Tibial artery (tissue), 4 donors: ENCODE results near the gene MAST3.
A peak's percentile ranks its signal among the peaks of the same experiment; 100 is the strongest.

Experiments used
- DNase-seq, 2 donors: peaks; one replicate each; pipeline ENCODE4 v3.0.0-alpha.2; 2019
- H3K27ac ChIP-seq, 2 donors: fragments of 200-600 bp; sonication (generic) in 1 of 2; 1 replicate in 1 of 2; 2 replicates in 1 of 2; pipeline ENCODE4 v1.5.1; 2018 to 2019; ENCODE audit warnings: mild to moderate bottlenecking in 1 of 2
- H3K27me3 ChIP-seq, 2 donors: fragments of 200-600 bp; sonication (generic) in 1 of 2; one replicate each; pipeline versions ENCODE4 v1.5.1 to v1.6.0; 2016 to 2019
- H3K36me3 ChIP-seq, 3 donors: fragments of 200-600 bp; sonication (generic) in 2 of 3; one replicate each; pipeline ENCODE4 v1.5.1; 2016 to 2019; ENCODE audit warnings: mild to moderate bottlenecking in 2 of 3
- H3K4me1 ChIP-seq, 4 donors: fragments of 200-600 bp; sonication (generic) in 2 of 4; 1 replicate in 3 of 4; 2 replicates in 1 of 4; pipeline ENCODE4 v1.5.1; 2016 to 2019
- H3K4me3 ChIP-seq, 2 donors: fragments of 200-600 bp; sonication (generic) in 1 of 2; 1 replicate in 1 of 2; 2 replicates in 1 of 2; pipeline ENCODE4 v1.5.1; 2018 to 2019; ENCODE audit warnings: mild to moderate bottlenecking in 2 of 2
- H3K9me3 ChIP-seq, 3 donors: fragments of 200-600 bp; sonication (generic) in 1 of 3; one replicate each; pipeline ENCODE4 v1.5.1; 2016 to 2019
- CTCF ChIP-seq, 2 experiments: fragments of 200-600 bp in 1 of 2; fragments of 450-650 bp in 1 of 2; IDR thresholded peaks; one replicate each; pipeline ENCODE4 v1.5.1; 2017 to 2019; ENCODE audit warnings: antibody characterized with exemption in 2 of 2, mild to moderate bottlenecking in 1 of 2, moderate library complexity in 1 of 2
- intact Hi-C: fragments of 100-400 bp; cut with DNase I; formaldehyde crosslinking; loops from one replicate; pipeline ENCODE4 v1.15.0; 2023; ENCODE audit warnings: low total_unique reads

Gene MAST3

GRCh38 chr19:18168673-18169381, 71.2 kb downstream of the MAST3 start:
- DNase-seq = no peak
- H3K27me3 ChIP-seq = no peaks in the 10 kb centered on the region
- intact Hi-C loops = no loop called here
- no peaks in the 10 kb centered on the region for H3K9me3 ChIP-seq
- no peak overlapping the region for H3K4me3 ChIP-seq
- no peak overlapping the region for H3K27ac ChIP-seq
- TF ChIP-seq CTCF (IDR thresholded peaks at IDR 0.05) = no peak
- peaks cover 0 to 8% (median 6%) of the 10 kb centered on the region in 4 donors for H3K4me1 ChIP-seq
- peaks cover 19 to 59% (median 48%) of the 10 kb centered on the region in 3 donors for H3K36me3 ChIP-seq

- Histone ChIP-seq H3K36me3 (peaks cover 17 to 42% (median 36%) of the 10 kb centered on the region in 3 donors), H3K4me1 (peaks cover 0 to 17% (median 11%) of the 10 kb centered on the region in 4 donors), H3K27ac (no peak overlapping the region), H3K9me3 (no peaks in the 10 kb centered on the region), H3K27me3 (no peaks in the 10 kb centered on the region), H3K4me3 (no peak overlapping the region)
- intact Hi-C loops = no loop called here
- DNase-seq = peak; percentile 64 to 76
- no peak for TF ChIP-seq CTCF (IDR thresholded peaks at IDR 0.05)
Measured at GRCh38 chr19:18170714-18171255, 73.2 kb downstream of the MAST3 start.

GRCh38 chr19:18171605-18172327, 74.2 kb downstream of the MAST3 start:
- no peak for TF ChIP-seq CTCF (IDR thresholded peaks at IDR 0.05)
- Histone ChIP-seq H3K9me3 (no peaks in the 10 kb centered on the region), H3K4me1 (peaks cover 0 to 17% (median 11%) of the 10 kb centered on the region in 4 donors), H3K36me3 (peaks cover 8 to 32% (median 26%) of the 10 kb centered on the region in 3 donors), H3K27ac (no peak overlapping the region), H3K4me3 (no peak overlapping the region), H3K27me3 (no peaks in the 10 kb centered on the region)
- intact Hi-C loops = no loop called here
- no peak for DNase-seq

GRCh38 chr19:18172331-18173053, 74.9 kb downstream of the MAST3 start:
- Histone ChIP-seq H3K27ac (peak overlapping the region; percentile 4 to 49), H3K27me3 (peaks cover 0 to under 1% of the 10 kb centered on the region in 2 donors), H3K4me1 (peaks cover 0 to 17% (median 11%) of the 10 kb centered on the region in 4 donors), H3K36me3 (peaks cover 2 to 25% (median 19%) of the 10 kb centered on the region in 3 donors), H3K4me3 (no peak overlapping the region), H3K9me3 (no peaks in the 10 kb centered on the region)
- intact Hi-C loops = no loop called here
- TF ChIP-seq CTCF (IDR thresholded peaks at IDR 0.05) = no peak
- DNase-seq = no peak

- intact Hi-C loops = no loop called here
- Histone ChIP-seq H3K27ac (peak overlapping the region; percentile 4 to 49), H3K4me1 (peaks cover 0 to 17% (median 11%) of the 10 kb centered on the region in 4 donors), H3K36me3 (peaks cover 0 to 19% (median 14%) of the 10 kb centered on the region in 3 donors), H3K27me3 (peaks cover 0 to 4% of the 10 kb centered on the region in 2 donors), H3K4me3 (peak overlapping the region; percentile 56 to 61), H3K9me3 (no peaks in the 10 kb centered on the region)
- peak; percentile 78 to 85 for DNase-seq
- TF ChIP-seq CTCF (IDR thresholded peaks at IDR 0.05) = no peak
Measured at GRCh38 chr19:18173054-18173571, 75.5 kb downstream of the MAST3 start.
